ENCODE results near the gene PTPRE. TPM values are rescaled to one million over a fixed set of nuclear protein-coding genes. Genes with fewer than 3 reads are reported as not detected.

PTPRE gene
- total and polyA plus RNA-seq, 2 of the 4 experiments (the other 2 are of a cell fraction): 0.34 to 0.54 TPM

- H2AK5ac ChIP-seq (ENCODE audit: low read depth, low read length): no peak overlapping the region
- no peaks in the 10 kb centered on the region for H3K9me1 ChIP-seq (ENCODE audit: insufficient read depth, low read length)
- no peak overlapping the region for H3K4ac ChIP-seq (ENCODE audit: low read depth, low read length)
- CTCF ChIA-PET: no interaction called here
- no peak for TF ChIP-seq USF2 (IDR thresholded peaks at IDR 0.05; ENCODE audit: low read depth, low read length)
- intact Hi-C loops (cut with micrococcal nuclease): no loop called here
- H3K14ac ChIP-seq (replicated peaks; ENCODE audit: low read depth, low read length): no peak overlapping the region
- H3K4me3 ChIP-seq (ENCODE audit: insufficient read depth, low read depth, low read length): no peak overlapping the region
- no peak overlapping the region for H4K91ac ChIP-seq (ENCODE audit: insufficient read depth, low read depth, low read length)
- H3K18ac ChIP-seq (ENCODE audit: low read depth, low read length): no peak overlapping the region
- H4K20me1 ChIP-seq (ENCODE audit: insufficient read depth, low read length): no peaks in the 10 kb centered on the region
- H3K4me2 ChIP-seq (ENCODE audit: low read depth, low read length): no peak overlapping the region
- H3K4me1 ChIP-seq (ENCODE audit: control insufficient read depth, insufficient read depth, low read length): 0 out of 2 replicates have a peak, but pooled peaks cover 1% of the 10 kb centered on the region
- dilution Hi-C loops (cut with HindIII; ENCODE audit: low sequenced_read_pairs, unreplicated experiment): no loop called here
- no peak overlapping the region for H2BK120ac ChIP-seq (ENCODE audit: low read depth, low read length)
- H2AK9ac ChIP-seq (replicated peaks; ENCODE audit: low read depth, low read length, poor library complexity): no peak overlapping the region
- H3K79me1 ChIP-seq (ENCODE audit: low read depth in 1 of 2, low read length in 2 of 2): no peaks in the 10 kb centered on the region
- H3K27ac ChIP-seq (ENCODE audit: insufficient read depth, low read length): no peak overlapping the region
- no peaks in the 10 kb centered on the region for H3K9me3 ChIP-seq (ENCODE audit: control insufficient read depth, insufficient read depth, low read length)
- POLR2A ChIA-PET (ENCODE audit: unreplicated experiment): no interaction called here
- H4K8ac ChIP-seq (ENCODE audit: low read depth in 2 of 2, low read length in 2 of 2): no peak overlapping the region
- in situ Hi-C loops (cut with MboI; ENCODE audit: low sequenced_read_pairs): no loop called here
- no peak overlapping the region for H4K5ac ChIP-seq (ENCODE audit: low read depth, low read length)
- no peak overlapping the region for H2BK20ac ChIP-seq (ENCODE audit: low read depth, low read length)
- no peaks in the 10 kb centered on the region for H3K36me3 ChIP-seq (ENCODE audit: control insufficient read depth, insufficient read depth, low read length)
- DNase-seq: no peak
- BruUV-seq (replicated peaks): no TSS peak
- no peak overlapping the region for H3K56ac ChIP-seq (ENCODE audit: extremely low read depth, insufficient read depth, low read length)
- ATAC-seq (ENCODE audit: low read depth): no peak
- no peaks in the 10 kb centered on the region for H3K27me3 ChIP-seq (ENCODE audit: control insufficient read depth, insufficient read depth, low read length)
- H2BK5ac ChIP-seq (ENCODE audit: low read depth, low read length, poor library complexity, severe bottlenecking): no peak overlapping the region
- no peak overlapping the region for H2AFZ ChIP-seq (replicated peaks; ENCODE audit: low read length, poor library complexity)
- 72% methylated on average over 6 of the region's 10 CpGs; no CpG with 5 or more reads in 1 of the 2 experiments for WGBS, 2 experiments (ENCODE audit: extremely low coverage in 2 of 2, insufficient read length in 1 of 2)
- H2BK15ac ChIP-seq (ENCODE audit: low read depth, low read length): no peak overlapping the region
- no peak overlapping the region for H3K23ac ChIP-seq (ENCODE audit: low read depth, low read length)
- H3K9ac ChIP-seq (ENCODE audit: low read depth, low read length): no peak overlapping the region
Measured at GRCh38 chr10:127982601-127983000, 75.7 kb downstream of the PTPRE start.
